GM19351 (cell line): ENCODE measurements around the gene RAPH1.
"Not testable (repeated sequence)": the region's sequence is repeated elsewhere in the genome, so short reads cannot be mapped to it uniquely, and the experiment has no call there.

Experiments used
- ATAC-seq: cut with Tn5 transposase; IDR thresholded peaks from one replicate; pipeline ENCODE4 v1.9.1; 2021; ENCODE audit warnings: mild to moderate bottlenecking, moderate library complexity; ENCODE audit not compliant: unreplicated experiment

Gene RAPH1

DNA sequence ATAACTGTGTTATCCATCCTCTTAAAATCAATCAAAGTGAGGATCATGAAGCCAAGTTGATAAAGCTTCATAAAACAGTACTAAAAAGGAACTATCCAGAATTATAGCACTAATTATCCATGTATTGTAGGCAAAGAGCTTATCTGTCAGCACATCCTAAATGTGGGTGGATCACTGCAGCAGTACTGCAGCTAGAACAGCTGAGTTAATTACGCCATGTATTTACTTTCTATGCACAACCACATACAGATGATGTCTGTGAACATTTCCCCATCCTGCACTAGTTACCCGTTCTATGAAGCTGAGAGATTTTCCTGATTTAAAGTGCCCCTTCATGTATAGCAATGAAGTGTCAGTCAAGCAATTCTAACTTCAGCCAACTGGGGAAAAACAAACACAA is 96.6 kb downstream of the RAPH1 start:
- ATAC-seq, result no peak

DNA sequence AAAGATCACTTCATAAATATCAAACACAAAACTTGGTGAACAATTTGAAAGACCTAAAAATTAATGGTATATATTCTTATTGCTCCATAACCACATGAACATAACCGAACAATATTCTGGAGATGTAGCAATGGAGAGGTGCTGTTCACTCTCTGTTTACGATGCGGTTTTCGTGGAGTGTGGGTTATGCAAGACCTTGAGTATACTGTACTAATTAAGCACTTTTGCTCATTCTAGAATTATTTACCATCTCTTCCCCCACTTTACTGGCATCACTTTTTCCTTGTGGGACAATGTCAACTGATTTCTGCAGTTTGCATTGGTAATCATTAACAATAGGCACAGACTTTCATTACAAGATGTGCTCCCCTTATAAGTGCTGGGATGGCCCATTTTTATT is 97.6 kb downstream of the RAPH1 start:
- ATAC-seq, result no peak

DNA sequence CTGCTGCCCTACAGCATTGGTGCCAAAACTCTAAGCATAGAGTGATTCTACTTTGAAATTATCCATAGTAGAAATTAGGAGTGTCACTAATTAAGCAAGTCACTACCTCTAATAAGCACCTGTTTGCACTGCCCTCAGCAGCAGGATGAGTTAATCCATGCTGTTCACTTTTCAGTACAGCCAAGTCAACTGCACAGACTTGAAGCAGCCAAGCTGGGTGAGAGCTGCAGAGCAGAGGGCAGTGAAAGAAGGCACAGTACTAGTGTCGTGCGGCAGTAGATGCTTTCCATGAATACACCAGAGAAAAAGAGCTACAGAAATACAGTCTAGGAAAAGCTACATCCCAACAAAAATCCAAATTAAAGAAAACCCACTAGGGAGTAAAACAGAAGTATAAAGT is 98.6 kb downstream of the RAPH1 start:
- no peak for ATAC-seq

GRCh38 chr2:203432811-203433210 is 102.3 kb downstream of the RAPH1 start:
- no peak for ATAC-seq

- ATAC-seq, result no peak
Observed at GRCh38 chr2:203431391-203432185, 103.5 kb downstream of the RAPH1 start.

DNA sequence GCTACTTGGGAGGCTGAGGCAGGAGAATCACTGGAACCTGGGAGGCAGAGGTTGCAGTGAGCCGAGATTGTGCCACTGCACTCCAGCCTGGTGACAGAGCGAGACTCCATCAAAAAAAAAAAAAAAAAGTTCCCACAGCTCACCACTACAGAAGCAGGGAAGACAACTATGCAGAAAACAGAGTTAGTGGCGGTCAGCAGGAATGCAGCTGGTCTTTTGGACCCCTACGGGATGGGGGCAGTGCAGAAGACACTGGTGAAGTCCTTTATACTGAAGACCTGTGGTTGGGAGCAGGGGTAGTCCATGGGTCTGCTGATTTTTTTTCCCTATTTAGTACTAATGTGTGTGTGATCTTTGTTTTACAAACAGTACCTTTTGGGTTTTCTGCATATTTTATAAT is 105.5 kb downstream of the RAPH1 start:
- not testable (repeated sequence) for ATAC-seq

GRCh38 chr2:203427061-203427460 is 108.0 kb downstream of the RAPH1 start:
- ATAC-seq, result no peak

DNA sequence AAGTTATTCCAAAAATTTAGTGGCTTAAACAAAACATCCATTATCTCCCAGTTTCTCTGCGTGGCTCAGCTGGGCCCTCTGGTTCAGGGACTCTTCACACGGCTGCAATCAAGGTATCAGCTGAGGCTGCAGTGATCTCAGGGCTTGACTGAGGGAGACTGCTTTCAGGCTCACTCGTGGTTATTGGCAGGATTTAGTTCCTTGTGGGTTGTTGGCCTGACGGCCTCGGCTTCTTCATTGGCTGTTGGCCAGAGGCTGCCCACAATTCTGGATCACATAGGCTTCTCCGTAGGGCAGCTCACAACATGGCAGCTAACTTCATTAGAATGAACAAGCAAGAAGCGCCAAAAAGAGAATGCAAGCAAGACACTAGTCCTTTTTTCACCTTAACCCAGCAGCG is 116.8 kb downstream of the RAPH1 start:
- ATAC-seq, result no peak

- ATAC-seq, result no peak
Observed at GRCh38 chr2:203413796-203414195, 121.3 kb downstream of the RAPH1 start.

- no peak for ATAC-seq
Observed at GRCh38 chr2:203412546-203413331, 122.4 kb downstream of the RAPH1 start.

DNA sequence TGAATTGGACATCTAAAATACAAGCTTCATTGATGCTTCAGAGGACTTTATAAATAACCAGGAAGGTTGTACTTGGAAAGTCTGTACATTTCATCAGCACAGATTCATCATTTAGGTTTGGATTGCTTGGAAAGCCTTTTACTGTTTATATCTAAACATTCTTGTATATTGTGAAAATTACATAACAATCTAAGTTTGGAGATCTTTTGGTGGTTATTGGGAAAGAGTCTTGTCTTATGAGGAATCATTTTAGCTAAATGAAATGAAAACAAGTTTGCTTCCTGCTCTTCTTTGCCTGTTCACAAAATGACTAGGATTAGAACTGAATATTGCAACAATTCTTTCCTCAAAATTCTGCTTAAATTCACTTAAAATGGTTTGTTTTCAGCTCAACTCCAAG is 127.6 kb downstream of the RAPH1 start:
- no peak for ATAC-seq

DNA sequence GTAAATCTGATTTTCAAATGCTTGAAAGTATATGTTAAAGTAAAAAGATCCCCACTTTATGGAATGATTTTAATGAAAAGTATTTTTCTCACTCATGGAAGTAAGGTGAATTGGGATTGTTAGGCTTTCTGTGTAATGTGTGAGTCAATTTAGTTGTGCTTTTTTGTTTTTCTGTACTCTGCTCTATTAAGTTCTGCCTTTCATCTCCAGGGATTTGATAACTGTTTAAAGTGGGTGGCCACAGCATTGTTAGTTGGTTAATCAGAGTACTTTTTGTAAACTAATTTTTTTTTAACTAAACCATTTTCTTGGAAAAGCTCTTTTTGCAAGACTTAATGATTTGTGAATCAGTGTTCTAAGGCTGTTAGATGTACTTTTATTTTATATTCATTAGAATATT is 130.1 kb downstream of the RAPH1 start:
- no peak for ATAC-seq

- ATAC-seq, result no peak
Observed at GRCh38 chr2:203400805-203401585, 134.1 kb downstream of the RAPH1 start.

DNA sequence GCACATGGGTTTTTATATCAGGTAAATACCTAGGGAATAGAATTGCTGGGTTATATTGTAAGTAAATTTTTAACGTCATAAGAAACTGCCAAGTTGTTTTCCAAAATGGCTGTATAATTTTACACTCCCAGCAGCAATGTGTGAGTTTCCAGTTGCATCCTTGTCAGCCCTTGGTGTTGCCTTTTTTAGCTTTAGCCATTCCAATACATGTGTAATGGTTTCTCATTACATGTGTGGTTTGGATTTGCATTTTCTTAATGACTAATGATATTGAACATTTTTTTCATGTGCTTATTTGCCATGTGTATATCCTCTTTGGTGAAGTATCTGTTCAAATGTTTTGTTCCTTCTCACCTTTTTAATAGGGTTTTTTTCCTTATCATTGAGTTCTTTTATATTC is 136.1 kb downstream of the RAPH1 start:
- no peak for ATAC-seq

DNA sequence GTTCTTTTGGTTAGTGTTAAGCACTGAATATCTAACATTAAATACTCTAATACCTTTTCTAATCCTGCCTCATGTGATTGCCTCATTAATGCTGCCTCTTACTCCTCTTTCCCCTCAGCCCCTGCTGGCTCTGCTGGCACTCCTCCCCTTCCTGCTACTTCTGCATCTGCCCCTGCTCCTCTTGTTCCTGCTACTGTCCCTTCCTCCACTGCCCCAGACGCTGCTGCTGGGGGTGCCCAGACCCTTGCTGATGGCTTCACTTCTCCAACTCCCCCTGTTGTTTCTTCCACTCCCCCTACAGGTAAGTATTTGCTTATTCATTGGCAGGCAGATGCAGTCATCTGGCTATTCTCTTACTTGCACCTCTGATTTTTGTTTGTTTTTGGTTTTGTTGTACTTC is 138.4 kb downstream of the RAPH1 start:
- no peak for ATAC-seq

DNA sequence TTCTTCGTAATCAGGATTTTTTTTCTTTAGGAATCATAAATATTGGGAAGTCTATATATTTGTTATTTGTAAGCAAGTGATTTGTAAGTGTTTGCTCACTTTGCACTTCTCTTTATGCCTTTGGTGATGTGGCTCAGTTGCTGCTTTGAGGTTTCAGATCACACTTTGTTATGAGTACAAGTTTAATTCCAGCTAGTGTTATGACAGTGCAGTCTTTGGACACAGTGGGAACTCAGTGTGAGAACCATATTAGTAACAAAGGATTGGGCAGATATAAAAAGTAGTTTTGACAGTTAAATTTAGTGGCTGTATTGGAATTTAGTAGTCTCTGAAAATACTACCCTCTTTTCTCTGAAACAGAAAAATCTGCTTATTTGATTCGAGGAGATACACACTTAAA is 139.2 kb downstream of the RAPH1 start:
- ATAC-seq, result no peak

- no peak for ATAC-seq
Observed at GRCh38 chr2:203394519-203395227, 140.4 kb downstream of the RAPH1 start.

GRCh38 chr2:203388153-203388552 is 146.9 kb downstream of the RAPH1 start:
- not testable (repeated sequence) for ATAC-seq

- no peak for ATAC-seq
Observed at GRCh38 chr2:203383038-203383437, 152.1 kb downstream of the RAPH1 start.

GRCh38 chr2:203379156-203379555 is 155.9 kb downstream of the RAPH1 start:
- no peak for ATAC-seq

- ATAC-seq, result no peak
Observed at GRCh38 chr2:203376173-203376572, 158.9 kb downstream of the RAPH1 start.
